Measurements from ENCODE around the gene COX7B2. TPM values are rescaled to one million over a fixed set of nuclear protein-coding genes. Genes with fewer than 3 reads are reported as not detected.

COX7B2 gene
- total RNA-seq, 3 donors from 2014 or later: not detected

DNA sequence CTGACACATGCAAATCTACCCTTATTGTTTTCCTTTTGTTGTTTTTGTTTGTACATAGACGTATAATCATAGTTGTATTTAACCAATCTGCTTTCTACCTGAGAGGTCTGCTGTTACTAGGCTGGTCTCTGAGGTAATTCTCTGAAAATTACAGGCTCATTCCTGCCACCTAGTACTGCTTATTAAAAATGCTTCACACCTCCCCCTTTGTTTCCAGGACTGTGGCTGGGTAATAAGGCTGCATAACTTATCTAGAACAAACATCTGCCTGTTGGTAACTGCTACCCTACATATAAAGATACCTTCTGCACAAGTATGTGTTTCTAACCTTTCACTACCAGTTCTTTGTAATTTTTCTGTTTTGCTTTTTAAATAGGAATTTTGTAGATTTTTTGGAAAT, 34.2 kb downstream of the COX7B2 start:
- DNase-seq (ENCODE audit: low spot score in 2 of 2): no peak
- Histone ChIP-seq H3K27me3 (no peaks in the 10 kb centered on the region), H3K36me3 (no peaks in the 10 kb centered on the region), H3K9me3 (peaks cover 0 to 11% of the 10 kb centered on the region in 2 donors), H3K4me3 (no peak overlapping the region), H3K27ac (no peak overlapping the region), H3K4me1 (no peaks in the 10 kb centered on the region)
- intact Hi-C loops (cut with DNase I; ENCODE audit: low total_unique reads): no loop called here
- TF ChIP-seq, protein P1, sequence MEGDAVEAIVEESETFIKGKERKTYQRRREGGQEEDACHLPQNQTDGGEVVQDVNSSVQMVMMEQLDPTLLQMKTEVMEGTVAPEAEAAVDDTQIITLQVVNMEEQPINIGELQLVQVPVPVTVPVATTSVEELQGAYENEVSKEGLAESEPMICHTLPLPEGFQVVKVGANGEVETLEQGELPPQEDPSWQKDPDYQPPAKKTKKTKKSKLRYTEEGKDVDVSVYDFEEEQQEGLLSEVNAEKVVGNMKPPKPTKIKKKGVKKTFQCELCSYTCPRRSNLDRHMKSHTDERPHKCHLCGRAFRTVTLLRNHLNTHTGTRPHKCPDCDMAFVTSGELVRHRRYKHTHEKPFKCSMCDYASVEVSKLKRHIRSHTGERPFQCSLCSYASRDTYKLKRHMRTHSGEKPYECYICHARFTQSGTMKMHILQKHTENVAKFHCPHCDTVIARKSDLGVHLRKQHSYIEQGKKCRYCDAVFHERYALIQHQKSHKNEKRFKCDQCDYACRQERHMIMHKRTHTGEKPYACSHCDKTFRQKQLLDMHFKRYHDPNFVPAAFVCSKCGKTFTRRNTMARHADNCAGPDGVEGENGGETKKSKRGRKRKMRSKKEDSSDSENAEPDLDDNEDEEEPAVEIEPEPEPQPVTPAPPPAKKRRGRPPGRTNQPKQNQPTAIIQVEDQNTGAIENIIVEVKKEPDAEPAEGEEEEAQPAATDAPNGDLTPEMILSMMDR (IDR thresholded peaks at IDR 0.05): no peak
- TF ChIP-seq POLR2AphosphoS5 (IDR thresholded peaks at IDR 0.05) (no peak), POLR2A (IDR thresholded peaks at IDR 0.05) (no peak)

GRCh38 chr4:46870411-46870810, 38.6 kb downstream of the COX7B2 start:
- no peaks in the 10 kb centered on the region for H3K4me1 ChIP-seq
- H3K27me3 ChIP-seq: no peaks in the 10 kb centered on the region
- no peaks in the 10 kb centered on the region for H3K36me3 ChIP-seq
- no peak overlapping the region for H3K4me3 ChIP-seq
- DNase-seq (ENCODE audit: low spot score in 2 of 2): no peak
- H3K9me3 ChIP-seq: peaks cover 0 to 11% of the 10 kb centered on the region in 2 donors
- no peak overlapping the region for H3K27ac ChIP-seq
- TF ChIP-seq POLR2AphosphoS5 (IDR thresholded peaks at IDR 0.05) (no peak), POLR2A (IDR thresholded peaks at IDR 0.05) (no peak)
- TF ChIP-seq, protein P1 (IDR thresholded peaks at IDR 0.05): no peak
- intact Hi-C loops (cut with DNase I; ENCODE audit: low total_unique reads): loop anchor here (2.0 kb wide), 1 partner anchor 56 kb away; no protein-coding TSS in a partner anchor

- no peaks in the 10 kb centered on the region for H3K27me3 ChIP-seq
- no peak overlapping the region for H3K4me3 ChIP-seq
- no peaks in the 10 kb centered on the region for H3K36me3 ChIP-seq
- TF ChIP-seq POLR2AphosphoS5 (IDR thresholded peaks at IDR 0.05) (no peak), POLR2A (IDR thresholded peaks at IDR 0.05) (no peak)
- TF ChIP-seq, protein P1 (IDR thresholded peaks at IDR 0.05): no peak
- H3K27ac ChIP-seq: no peak overlapping the region
- no peaks in the 10 kb centered on the region for H3K4me1 ChIP-seq
- intact Hi-C loops (cut with DNase I; ENCODE audit: low total_unique reads): no loop called here
- H3K9me3 ChIP-seq: no peaks in the 10 kb centered on the region
- DNase-seq (ENCODE audit: low spot score in 2 of 2): no peak
Observed at GRCh38 chr4:46856333-46856732, 52.7 kb downstream of the COX7B2 start.

DNA sequence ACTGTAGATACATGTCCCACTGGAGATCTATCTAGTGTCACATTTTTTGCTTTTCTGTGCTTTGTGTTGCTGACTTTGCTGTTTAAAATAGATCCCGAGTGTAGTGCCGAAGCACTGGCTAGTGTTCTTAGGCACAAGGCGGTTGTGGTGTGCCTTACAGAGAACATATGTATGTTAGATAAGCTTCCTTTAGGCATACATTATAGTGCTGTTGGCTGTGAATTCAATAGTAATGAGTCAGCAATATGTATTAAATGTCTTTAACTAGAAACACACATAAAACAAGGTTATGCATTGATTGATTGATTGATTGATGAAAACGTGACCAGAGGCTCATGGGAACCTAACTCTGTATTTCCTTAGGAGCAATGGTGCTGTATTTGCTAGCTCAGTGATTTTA, 56.2 kb downstream of the COX7B2 start:
- Histone ChIP-seq H3K36me3 (no peaks in the 10 kb centered on the region), H3K4me1 (no peaks in the 10 kb centered on the region), H3K9me3 (no peaks in the 10 kb centered on the region), H3K27me3 (no peaks in the 10 kb centered on the region), H3K27ac (no peak overlapping the region), H3K4me3 (no peak overlapping the region)
- TF ChIP-seq, protein P1 (IDR thresholded peaks at IDR 0.05): no peak
- TF ChIP-seq POLR2AphosphoS5 (IDR thresholded peaks at IDR 0.05): no peak
- no peak for TF ChIP-seq POLR2A (IDR thresholded peaks at IDR 0.05)
- DNase-seq (ENCODE audit: low spot score in 2 of 2): no peak
- intact Hi-C loops (cut with DNase I; ENCODE audit: low total_unique reads): no loop called here

- intact Hi-C loops (cut with DNase I; ENCODE audit: low total_unique reads): no loop called here
- no peak for DNase-seq (ENCODE audit: low spot score in 2 of 2)
Observed at GRCh38 chr4:46850026-46850425, 59.0 kb downstream of the COX7B2 start.

More at GRCh38 chr4:46850026-46850425, 59.0 kb downstream of the COX7B2 start:
- no peak overlapping the region for H3K27ac ChIP-seq
- no peaks in the 10 kb centered on the region for H3K36me3 ChIP-seq
- no peaks in the 10 kb centered on the region for H3K4me1 ChIP-seq
- TF ChIP-seq POLR2AphosphoS5 (IDR thresholded peaks at IDR 0.05) (no peak), POLR2A (IDR thresholded peaks at IDR 0.05) (no peak)
- TF ChIP-seq, protein P1 (IDR thresholded peaks at IDR 0.05): no peak
- no peak overlapping the region for H3K4me3 ChIP-seq
- H3K9me3 ChIP-seq: no peaks in the 10 kb centered on the region
- H3K27me3 ChIP-seq: no peaks in the 10 kb centered on the region

All from breast epithelium (tissue), 4 donors.